ENCODE results near the gene CFAP57.

CFAP57 gene

DNA sequence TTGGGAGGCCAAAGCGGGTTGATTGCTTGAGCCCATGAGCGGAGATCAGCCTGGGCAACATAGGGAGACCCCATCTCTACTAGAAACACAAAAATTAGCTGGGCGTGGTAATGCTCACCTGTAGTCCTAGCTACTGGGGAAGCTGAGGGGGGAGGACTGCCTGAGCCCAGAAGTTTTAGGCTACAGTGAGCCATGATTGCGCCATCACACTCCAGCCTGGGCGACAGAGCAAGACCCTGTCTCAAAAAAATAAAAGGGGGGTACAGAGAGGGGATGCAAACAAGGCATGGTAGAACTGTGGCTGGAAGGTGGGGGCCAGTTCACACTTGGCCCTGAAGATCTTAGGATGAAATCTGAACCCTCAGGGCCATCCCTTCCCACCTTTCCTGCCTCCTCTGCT is 114.4 kb downstream of the CFAP57 start:
- peak overlapping the region; percentile 66; the same call in 1 of the 2 replicates for H3K27ac ChIP-seq
- no peak for TF ChIP-seq ZFX (IDR thresholded peaks at IDR 0.05)
- TF ChIP-seq, protein P1, sequence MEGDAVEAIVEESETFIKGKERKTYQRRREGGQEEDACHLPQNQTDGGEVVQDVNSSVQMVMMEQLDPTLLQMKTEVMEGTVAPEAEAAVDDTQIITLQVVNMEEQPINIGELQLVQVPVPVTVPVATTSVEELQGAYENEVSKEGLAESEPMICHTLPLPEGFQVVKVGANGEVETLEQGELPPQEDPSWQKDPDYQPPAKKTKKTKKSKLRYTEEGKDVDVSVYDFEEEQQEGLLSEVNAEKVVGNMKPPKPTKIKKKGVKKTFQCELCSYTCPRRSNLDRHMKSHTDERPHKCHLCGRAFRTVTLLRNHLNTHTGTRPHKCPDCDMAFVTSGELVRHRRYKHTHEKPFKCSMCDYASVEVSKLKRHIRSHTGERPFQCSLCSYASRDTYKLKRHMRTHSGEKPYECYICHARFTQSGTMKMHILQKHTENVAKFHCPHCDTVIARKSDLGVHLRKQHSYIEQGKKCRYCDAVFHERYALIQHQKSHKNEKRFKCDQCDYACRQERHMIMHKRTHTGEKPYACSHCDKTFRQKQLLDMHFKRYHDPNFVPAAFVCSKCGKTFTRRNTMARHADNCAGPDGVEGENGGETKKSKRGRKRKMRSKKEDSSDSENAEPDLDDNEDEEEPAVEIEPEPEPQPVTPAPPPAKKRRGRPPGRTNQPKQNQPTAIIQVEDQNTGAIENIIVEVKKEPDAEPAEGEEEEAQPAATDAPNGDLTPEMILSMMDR (conservative IDR thresholded peaks at IDR 0.05): no peak

DNA sequence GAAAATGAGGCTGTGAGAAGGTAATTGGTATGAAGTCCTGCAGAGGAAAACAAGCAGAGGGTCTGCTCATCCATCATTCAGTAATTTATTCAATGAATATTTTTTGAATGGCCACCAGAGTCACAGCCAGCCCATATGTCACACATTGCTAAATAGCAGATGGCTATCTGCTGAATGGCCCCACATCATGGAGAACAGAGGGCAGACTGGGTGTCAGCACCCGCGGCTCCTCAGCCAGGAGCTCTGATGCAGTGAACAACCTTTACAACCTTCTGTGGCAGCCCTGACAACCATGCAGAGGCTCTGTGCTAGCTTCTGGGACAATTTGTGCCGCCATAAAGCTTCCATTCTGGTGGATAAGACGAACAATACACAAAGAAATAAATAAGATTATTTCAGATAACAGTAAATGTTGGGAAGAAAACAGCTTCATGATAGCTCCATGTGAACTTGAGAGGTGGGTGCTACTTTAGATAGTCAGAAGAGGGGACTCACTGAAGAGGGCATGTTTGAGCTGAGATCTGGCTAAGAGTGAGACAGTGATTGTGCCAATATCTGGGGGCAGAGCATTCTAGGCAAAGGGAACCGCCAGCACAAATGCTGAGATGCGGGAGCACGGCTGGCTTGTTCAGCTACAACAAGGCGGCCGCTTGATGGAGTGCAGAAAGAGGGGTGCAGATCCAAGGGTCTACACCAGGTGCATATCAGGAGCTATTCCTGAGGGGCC is 116.1 kb downstream of the CFAP57 start:
- TF ChIP-seq, protein P1 (conservative IDR thresholded peaks at IDR 0.05): no peak
- no peak for TF ChIP-seq ZFX (IDR thresholded peaks at IDR 0.05)
- H3K27ac ChIP-seq: no peak overlapping the region

DNA sequence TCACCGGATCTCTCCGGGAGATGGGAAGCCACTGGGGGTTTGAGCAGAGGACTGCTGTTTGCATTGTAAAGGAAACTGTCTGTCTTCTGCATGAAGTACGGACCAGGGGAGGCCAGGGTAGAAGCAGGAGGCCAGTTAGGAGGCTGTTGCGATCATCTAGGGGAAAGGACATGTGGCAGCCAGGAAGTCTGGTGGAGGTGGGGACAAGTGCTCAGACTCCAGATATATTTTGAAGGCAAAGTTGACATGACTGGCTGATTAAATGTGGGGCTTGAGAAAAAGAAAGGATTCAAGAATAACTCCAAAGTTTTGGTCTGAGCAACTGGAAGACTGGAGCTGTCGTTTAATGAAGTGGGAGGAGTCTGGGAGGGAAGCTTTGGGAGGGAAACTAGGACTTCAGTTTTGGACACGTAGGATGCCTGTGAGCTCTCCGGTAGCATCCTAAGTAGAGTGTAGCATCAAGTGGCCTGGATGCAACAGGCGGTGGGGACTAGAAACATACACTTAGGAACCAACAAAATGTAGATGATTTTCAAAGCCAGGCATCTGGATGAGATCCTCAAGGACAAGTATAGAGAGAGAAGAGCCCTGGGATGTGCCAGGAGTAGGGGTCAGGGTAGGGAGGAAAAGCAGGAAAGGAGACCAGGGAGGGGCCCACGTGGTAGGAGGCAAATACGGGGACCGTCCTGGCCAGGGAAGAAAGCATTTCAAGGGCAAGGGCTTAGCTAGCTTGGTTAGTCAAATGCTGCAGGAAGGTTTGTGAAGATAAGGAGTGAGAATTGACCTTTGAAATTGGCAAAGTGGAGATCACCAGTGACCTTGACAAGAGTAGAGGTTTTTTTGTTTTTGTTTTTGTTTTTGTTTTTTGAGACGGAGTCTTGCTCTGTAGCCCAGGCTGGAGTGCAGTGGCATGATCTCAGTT is 116.9 kb downstream of the CFAP57 start:
- TF ChIP-seq ZFX (IDR thresholded peaks at IDR 0.05): no peak
- TF ChIP-seq, protein P1 (conservative IDR thresholded peaks at IDR 0.05): no peak
- H3K27ac ChIP-seq: no peak overlapping the region

DNA sequence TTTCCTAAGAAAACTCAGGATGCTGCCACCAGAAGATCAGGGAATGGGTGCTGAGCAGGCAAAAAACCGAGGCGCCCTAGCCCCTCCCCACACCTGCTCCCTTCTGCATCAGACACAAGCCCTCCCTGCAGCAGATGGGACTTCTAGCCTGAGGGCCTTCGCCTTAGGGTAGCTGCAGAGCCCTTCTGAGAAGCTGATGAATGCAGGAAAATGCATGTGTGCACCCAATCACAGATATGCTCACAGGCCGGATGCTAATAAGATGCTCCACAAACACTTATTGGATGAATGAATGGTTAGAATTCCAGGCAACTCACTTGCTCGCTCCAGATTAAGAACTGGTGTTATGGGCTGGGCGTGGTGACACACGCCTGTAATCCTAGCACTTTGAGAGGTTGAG is 120.1 kb downstream of the CFAP57 start:
- TF ChIP-seq, protein P1 (conservative IDR thresholded peaks at IDR 0.05): no peak
- TF ChIP-seq ZFX (IDR thresholded peaks at IDR 0.05): no peak
- H3K27ac ChIP-seq: no peak overlapping the region

DNA sequence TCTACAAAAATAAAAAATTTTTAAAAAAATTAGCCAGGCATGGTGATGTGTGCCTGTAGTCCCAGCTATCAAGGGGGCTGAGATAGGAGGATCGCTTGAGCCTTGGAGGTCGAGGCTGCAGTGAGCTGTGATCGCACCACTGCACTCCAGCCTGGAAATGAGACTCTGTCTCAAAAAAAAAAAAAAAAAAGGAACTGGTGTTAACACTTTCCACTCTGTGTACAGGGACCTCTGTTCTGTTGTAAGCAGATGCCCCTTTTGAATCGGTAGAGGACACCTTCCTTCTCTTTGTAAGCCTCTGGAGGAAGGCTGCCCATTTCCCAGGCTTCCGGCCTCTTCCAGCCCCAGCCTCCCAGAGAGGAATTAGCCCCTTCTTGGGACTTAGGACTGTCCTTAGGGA is 120.5 kb downstream of the CFAP57 start:
- H3K27ac ChIP-seq: no peak overlapping the region
- no peak for TF ChIP-seq ZFX (IDR thresholded peaks at IDR 0.05)
- TF ChIP-seq, protein P1 (conservative IDR thresholded peaks at IDR 0.05): no peak

DNA sequence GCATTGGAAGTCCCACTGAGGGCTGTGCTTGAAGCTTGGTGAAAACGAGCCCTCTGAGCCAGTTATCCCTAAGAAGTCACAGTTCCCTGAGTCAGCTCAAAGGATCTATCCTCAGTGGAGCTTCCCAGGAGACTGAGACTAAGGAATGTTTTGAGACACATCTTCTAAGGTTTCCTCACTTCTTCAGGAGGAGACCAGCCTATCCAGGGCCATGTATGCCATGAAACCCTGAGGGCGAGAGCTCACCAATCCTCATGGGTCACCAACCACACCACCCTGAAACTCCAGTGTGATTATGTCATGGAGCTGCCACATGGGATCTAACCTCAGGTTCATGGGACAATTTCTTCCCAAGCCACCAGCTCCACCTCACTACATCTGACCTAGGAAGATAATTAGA is 121.0 kb downstream of the CFAP57 start:
- H3K27ac ChIP-seq: no peak overlapping the region
- no peak for TF ChIP-seq ZFX (IDR thresholded peaks at IDR 0.05)
- TF ChIP-seq, protein P1 (conservative IDR thresholded peaks at IDR 0.05): no peak

Data from C4-2B (cell line).